ENCODE data around the gene CUBN.

GRCh38 chr10:17061418-17061817, 68.2 kb downstream of the CUBN start:
- no peak for TF ChIP-seq MYC (IDR thresholded peaks at IDR 0.05; ENCODE audit: borderline replicate concordance, low read length)
- TF ChIP-seq SMC3 (IDR thresholded peaks at IDR 0.05): no peak
- TF ChIP-seq, protein P1, sequence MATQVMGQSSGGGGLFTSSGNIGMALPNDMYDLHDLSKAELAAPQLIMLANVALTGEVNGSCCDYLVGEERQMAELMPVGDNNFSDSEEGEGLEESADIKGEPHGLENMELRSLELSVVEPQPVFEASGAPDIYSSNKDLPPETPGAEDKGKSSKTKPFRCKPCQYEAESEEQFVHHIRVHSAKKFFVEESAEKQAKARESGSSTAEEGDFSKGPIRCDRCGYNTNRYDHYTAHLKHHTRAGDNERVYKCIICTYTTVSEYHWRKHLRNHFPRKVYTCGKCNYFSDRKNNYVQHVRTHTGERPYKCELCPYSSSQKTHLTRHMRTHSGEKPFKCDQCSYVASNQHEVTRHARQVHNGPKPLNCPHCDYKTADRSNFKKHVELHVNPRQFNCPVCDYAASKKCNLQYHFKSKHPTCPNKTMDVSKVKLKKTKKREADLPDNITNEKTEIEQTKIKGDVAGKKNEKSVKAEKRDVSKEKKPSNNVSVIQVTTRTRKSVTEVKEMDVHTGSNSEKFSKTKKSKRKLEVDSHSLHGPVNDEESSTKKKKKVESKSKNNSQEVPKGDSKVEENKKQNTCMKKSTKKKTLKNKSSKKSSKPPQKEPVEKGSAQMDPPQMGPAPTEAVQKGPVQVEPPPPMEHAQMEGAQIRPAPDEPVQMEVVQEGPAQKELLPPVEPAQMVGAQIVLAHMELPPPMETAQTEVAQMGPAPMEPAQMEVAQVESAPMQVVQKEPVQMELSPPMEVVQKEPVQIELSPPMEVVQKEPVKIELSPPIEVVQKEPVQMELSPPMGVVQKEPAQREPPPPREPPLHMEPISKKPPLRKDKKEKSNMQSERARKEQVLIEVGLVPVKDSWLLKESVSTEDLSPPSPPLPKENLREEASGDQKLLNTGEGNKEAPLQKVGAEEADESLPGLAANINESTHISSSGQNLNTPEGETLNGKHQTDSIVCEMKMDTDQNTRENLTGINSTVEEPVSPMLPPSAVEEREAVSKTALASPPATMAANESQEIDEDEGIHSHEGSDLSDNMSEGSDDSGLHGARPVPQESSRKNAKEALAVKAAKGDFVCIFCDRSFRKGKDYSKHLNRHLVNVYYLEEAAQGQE (IDR thresholded peaks at IDR 0.05): no peak
- TF ChIP-seq POLR2A (IDR thresholded peaks at IDR 0.05; ENCODE audit: low read length): no peak
- no peak for TF ChIP-seq MAX (IDR thresholded peaks at IDR 0.05)
- TF ChIP-seq CTCF (IDR thresholded peaks at IDR 0.05): no peak
- TF ChIP-seq USF2 (IDR thresholded peaks at IDR 0.05): no peak
- TF ChIP-seq RAD21 (conservative IDR thresholded peaks at IDR 0.05 in 1 of 2, IDR thresholded peaks at IDR 0.05 in 1 of 2): no peak
- TF ChIP-seq EP300 (IDR thresholded peaks at IDR 0.05): no peak
